OCI-LY1 (cell line): Measurements from ENCODE around the gene ZNF701.

Source experiments
- EZH2 ChIP-seq: fragments of 200-600 bp; sonication (generic), shearing (Covaris generic); IDR thresholded peaks from 2 replicates; pipeline ENCODE4 v1.8.0; 2017; ENCODE audit warnings: borderline replicate concordance, mixed run types, mild to moderate bottlenecking, antibody characterized with exemption, low read length, moderate library complexity, mixed read lengths
- TF ChIP-seq, protein P1 (sequence below): fragments of 200-600 bp; sonication (generic), shearing (Covaris generic); IDR thresholded peaks from 2 replicates; pipeline ENCODE4 v1.5.1; 2017; ENCODE audit warnings: mild to moderate bottlenecking, antibody characterized with exemption, low read length, moderate library complexity, mixed read lengths

DNA sequence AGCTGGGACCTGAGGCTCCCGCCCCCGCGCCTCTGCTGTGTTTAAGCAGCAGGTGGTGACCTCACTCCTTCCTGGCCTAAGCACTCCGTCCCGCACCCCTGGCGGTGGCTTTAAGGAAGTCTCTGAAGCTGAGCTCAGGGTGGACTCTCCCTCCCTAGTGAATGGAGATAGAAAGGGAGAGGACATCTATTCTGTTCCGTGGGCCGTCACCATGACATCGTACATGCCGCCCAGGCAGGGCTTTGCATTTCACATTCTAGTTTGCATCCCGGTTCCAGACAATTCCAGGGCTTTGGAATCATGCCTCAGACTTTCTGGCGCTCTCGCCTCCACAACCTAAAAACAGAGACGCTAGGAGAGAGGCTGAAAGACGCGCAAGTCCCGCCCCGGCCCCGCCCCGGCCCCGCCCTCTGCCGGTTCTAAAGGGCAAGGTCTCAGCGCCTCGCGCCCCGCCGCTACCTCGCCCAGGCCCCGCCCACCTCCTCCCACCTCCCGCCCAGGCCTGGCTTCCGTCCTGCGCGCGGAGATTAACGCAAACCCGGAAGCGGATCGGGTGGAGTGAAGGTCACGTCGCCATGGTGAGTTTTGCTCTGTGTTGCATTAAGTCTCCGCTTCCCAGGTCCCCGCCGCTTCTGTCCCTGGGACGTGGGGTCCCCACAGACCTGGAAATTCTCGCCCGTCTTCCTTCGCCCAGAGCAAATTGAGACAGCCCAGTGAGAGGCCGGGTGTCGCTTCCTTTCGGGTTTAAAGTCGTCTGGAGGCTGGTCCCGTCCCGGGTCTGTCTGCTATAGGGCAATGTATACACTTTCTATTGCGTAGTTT is 42.7 kb upstream of the ZNF701 start, which contains the start of gene ZNF808:
- TF ChIP-seq, protein P1, sequence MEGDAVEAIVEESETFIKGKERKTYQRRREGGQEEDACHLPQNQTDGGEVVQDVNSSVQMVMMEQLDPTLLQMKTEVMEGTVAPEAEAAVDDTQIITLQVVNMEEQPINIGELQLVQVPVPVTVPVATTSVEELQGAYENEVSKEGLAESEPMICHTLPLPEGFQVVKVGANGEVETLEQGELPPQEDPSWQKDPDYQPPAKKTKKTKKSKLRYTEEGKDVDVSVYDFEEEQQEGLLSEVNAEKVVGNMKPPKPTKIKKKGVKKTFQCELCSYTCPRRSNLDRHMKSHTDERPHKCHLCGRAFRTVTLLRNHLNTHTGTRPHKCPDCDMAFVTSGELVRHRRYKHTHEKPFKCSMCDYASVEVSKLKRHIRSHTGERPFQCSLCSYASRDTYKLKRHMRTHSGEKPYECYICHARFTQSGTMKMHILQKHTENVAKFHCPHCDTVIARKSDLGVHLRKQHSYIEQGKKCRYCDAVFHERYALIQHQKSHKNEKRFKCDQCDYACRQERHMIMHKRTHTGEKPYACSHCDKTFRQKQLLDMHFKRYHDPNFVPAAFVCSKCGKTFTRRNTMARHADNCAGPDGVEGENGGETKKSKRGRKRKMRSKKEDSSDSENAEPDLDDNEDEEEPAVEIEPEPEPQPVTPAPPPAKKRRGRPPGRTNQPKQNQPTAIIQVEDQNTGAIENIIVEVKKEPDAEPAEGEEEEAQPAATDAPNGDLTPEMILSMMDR: peak; percentile 61
- no peak for TF ChIP-seq EZH2
